IMR-90 (cell line): ENCODE results near the gene SMIM7. TPM values are rescaled to one million over a fixed set of nuclear protein-coding genes. Genes with fewer than 3 reads are reported as not detected.
A peak's percentile ranks its signal among the peaks of the same experiment; 100 is the strongest.

Experiments used
- ATAC-seq: fragments of 200-7000 bp; cut with Tn5 transposase; 2 replicates; pipeline ENCODE4 v1.9.1; 2020; ENCODE audit warnings: low read depth, mild to moderate bottlenecking, moderate library complexity
- BruUV-seq: library from RNA; stranded (reverse); fragments of 400-500 nt; replicated peaks from 2 replicates; lab custom pipeline; 2021; lab: Mats Ljungman, UMichigan
- CTCF ChIA-PET: fragments of 300-600 bp; formaldehyde crosslinking; extraction: SDS; loops from one replicate; lab custom pipeline; 2021; ENCODE audit warnings: antibody characterized with exemption; lab: Yijun Ruan, JAX
- POLR2A ChIA-PET: fragments of 300-600 bp; sonication (Branson Sonifier 250); formaldehyde crosslinking; loops from one replicate; lab custom pipeline; 2022; ENCODE audit warnings: antibody characterized with exemption; ENCODE audit not compliant: unreplicated experiment; lab: Charles Lee
- DNase-seq: peaks from one replicate; pipeline ENCODE4 v3.0.0; 2013
- H2AFZ ChIP-seq: replicated peaks from 2 replicates; pipeline ENCODE3; 2013; ENCODE audit warnings: low read length, mild to moderate bottlenecking; ENCODE audit not compliant: poor library complexity
- H2AK5ac ChIP-seq: 2 replicates; pipeline ENCODE4 v1.6.1; 2013; ENCODE audit warnings: low read depth, low read length, inconsistent platforms
- H2AK9ac ChIP-seq: replicated peaks from 2 replicates; pipeline ENCODE3; 2013; ENCODE audit warnings: mild to moderate bottlenecking, low read depth, low read length, moderate library complexity; ENCODE audit not compliant: poor library complexity
- H2BK120ac ChIP-seq: 2 replicates; pipeline ENCODE4 v1.6.1; 2013; ENCODE audit warnings: low read depth, low read length, inconsistent platforms
- H2BK15ac ChIP-seq: 3 replicates; pipeline ENCODE4 v1.6.1; 2013; ENCODE audit warnings: low read depth, low read length, inconsistent platforms
- H2BK20ac ChIP-seq: 2 replicates; pipeline ENCODE4 v1.6.1; 2013; ENCODE audit warnings: low read depth, mild to moderate bottlenecking, inconsistent platforms, low read length, moderate library complexity
- H2BK5ac ChIP-seq: 2 replicates; pipeline ENCODE4 v1.6.1; 2013; ENCODE audit warnings: mild to moderate bottlenecking, low read depth, low read length, inconsistent platforms; ENCODE audit not compliant: poor library complexity, severe bottlenecking
- H3K14ac ChIP-seq: replicated peaks from 2 replicates; pipeline ENCODE4 v1.6.1; 2013; ENCODE audit warnings: low read depth, low read length, inconsistent platforms
- H3K18ac ChIP-seq: 2 replicates; pipeline ENCODE4 v1.6.1; 2013; ENCODE audit warnings: low read depth, low read length, control low read depth
- H3K23ac ChIP-seq: 2 replicates; pipeline ENCODE4 v1.6.1; 2013; ENCODE audit warnings: low read depth, low read length, inconsistent platforms
- H3K27ac ChIP-seq: 2 replicates; pipeline ENCODE4 v1.5.1; 2013; ENCODE audit warnings: mild to moderate bottlenecking, control low read depth, low read length; ENCODE audit not compliant: insufficient read depth
- H3K27me3 ChIP-seq: 2 replicates; pipeline ENCODE4 v1.6.1; 2013; ENCODE audit warnings: low read length; ENCODE audit not compliant: control insufficient read depth, insufficient read depth
- H3K36me3 ChIP-seq: 2 replicates; pipeline ENCODE4 v1.6.1; 2013; ENCODE audit warnings: low read length, mixed read lengths; ENCODE audit not compliant: control insufficient read depth, insufficient read depth
- H3K4ac ChIP-seq: 2 replicates; pipeline ENCODE4 v1.6.1; 2013; ENCODE audit warnings: low read depth, low read length, inconsistent platforms
- H3K4me1 ChIP-seq: 2 replicates; pipeline ENCODE4 v1.6.1; 2013; ENCODE audit warnings: low read length, mixed read lengths; ENCODE audit not compliant: control insufficient read depth, insufficient read depth
- H3K4me2 ChIP-seq: 2 replicates; pipeline ENCODE4 v1.6.1; 2013; ENCODE audit warnings: low read depth, mild to moderate bottlenecking, control low read depth, low read length, moderate library complexity
- H3K4me3 ChIP-seq: 2 replicates; pipeline ENCODE4 v1.5.1; 2013; ENCODE audit warnings: low read depth, mild to moderate bottlenecking, control low read depth, low read length, moderate library complexity; ENCODE audit not compliant: insufficient read depth
- H3K56ac ChIP-seq: 2 replicates; pipeline ENCODE4 v1.6.1; 2013; ENCODE audit warnings: low read length, inconsistent platforms; ENCODE audit not compliant: insufficient read depth; ENCODE audit errors: extremely low read depth
- H3K79me1 ChIP-seq, 2 experiments: 2 replicates each; pipeline ENCODE4 v1.6.1; 2013; ENCODE audit warnings: low read length in 2 of 2, inconsistent platforms in 1 of 2, low read depth in 1 of 2
- H3K9ac ChIP-seq: 2 replicates; pipeline ENCODE4 v1.6.1; 2013; ENCODE audit warnings: low read depth, low read length, control low read depth
- H3K9me1 ChIP-seq: 2 replicates; pipeline ENCODE4 v1.6.1; 2013; ENCODE audit warnings: low read length, inconsistent platforms; ENCODE audit not compliant: insufficient read depth
- H3K9me3 ChIP-seq: 2 replicates; pipeline ENCODE4 v1.6.1; 2013; ENCODE audit warnings: low read length; ENCODE audit not compliant: control insufficient read depth, insufficient read depth
- H4K20me1 ChIP-seq: 2 replicates; pipeline ENCODE4 v1.6.1; 2013; ENCODE audit warnings: low read length, inconsistent platforms; ENCODE audit not compliant: insufficient read depth
- H4K5ac ChIP-seq: 2 replicates; pipeline ENCODE4 v1.6.1; 2013; ENCODE audit warnings: mild to moderate bottlenecking, low read depth, low read length, control low read depth
- H4K8ac ChIP-seq, 2 experiments: 2 replicates each; pipeline ENCODE4 v1.6.1; 2013; ENCODE audit warnings: low read depth in 2 of 2, low read length in 2 of 2, control low read depth in 1 of 2, inconsistent platforms in 1 of 2
- H4K91ac ChIP-seq: 2 replicates; pipeline ENCODE4 v1.6.1; 2013; ENCODE audit warnings: low read depth, low read length, inconsistent platforms; ENCODE audit not compliant: insufficient read depth
- BHLHE40 ChIP-seq: fragments of 150-350 bp; IDR thresholded peaks from 2 replicates; pipeline ENCODE4 v1.6.1; 2016; ENCODE audit warnings: mild to moderate bottlenecking, low read depth, low read length
- CEBPB ChIP-seq: IDR thresholded peaks from 2 replicates; pipeline ENCODE4 v1.6.1; 2012; ENCODE audit warnings: low read depth, low read length, improper control_type of control experiment
- CHD1 ChIP-seq: IDR thresholded peaks from 2 replicates; pipeline ENCODE4 v1.6.1; 2012; ENCODE audit warnings: low read depth, low read length, improper control_type of control experiment
- CTCF ChIP-seq: conservative IDR thresholded peaks from 2 replicates; pipeline ENCODE4 v1.5.1; 2012; ENCODE audit warnings: mild to moderate bottlenecking, low read depth, low read length, improper control_type of control experiment
- ELK1 ChIP-seq: fragments of 150-350 bp; IDR thresholded peaks from 2 replicates; pipeline ENCODE4 v1.6.1; 2016; ENCODE audit warnings: low read depth, mild to moderate bottlenecking, low read length, moderate library complexity, borderline replicate concordance
- FOS ChIP-seq: fragments of 150-350 bp; IDR thresholded peaks from 2 replicates; pipeline ENCODE4 v1.6.1; 2016; ENCODE audit warnings: low read depth, low read length
- MAFK ChIP-seq: IDR thresholded peaks from 2 replicates; pipeline ENCODE4 v1.6.1; 2012; ENCODE audit warnings: low read depth, low read length, improper control_type of control experiment
- MAZ ChIP-seq: IDR thresholded peaks from 2 replicates; pipeline ENCODE4 v1.6.1; 2012; ENCODE audit warnings: low read depth, mild to moderate bottlenecking, low read length, improper control_type of control experiment, moderate library complexity, borderline replicate concordance
- MXI1 ChIP-seq: IDR thresholded peaks from 2 replicates; pipeline ENCODE4 v1.6.1; 2012; ENCODE audit warnings: low read depth, mild to moderate bottlenecking, low read length, moderate library complexity, borderline replicate concordance
- NFE2L2 ChIP-seq: fragments of 150-350 bp; IDR thresholded peaks from 2 replicates; pipeline ENCODE4 v1.6.1; 2016; ENCODE audit warnings: low read depth, mild to moderate bottlenecking, low read length
- POLR2A ChIP-seq: IDR thresholded peaks from 2 replicates; pipeline ENCODE4 v1.6.1; 2012; ENCODE audit warnings: mild to moderate bottlenecking, low read depth, low read length
- RAD21 ChIP-seq: IDR thresholded peaks from 2 replicates; pipeline ENCODE4 v1.6.1; 2012; ENCODE audit warnings: low read length, improper control_type of control experiment
- RFX5 ChIP-seq: IDR thresholded peaks from 2 replicates; pipeline ENCODE4 v1.8.0; 2012; ENCODE audit warnings: low read depth, mild to moderate bottlenecking, low read length, moderate library complexity
- SMC3 ChIP-seq: fragments of 150-350 bp; IDR thresholded peaks from 2 replicates; pipeline ENCODE4 v1.6.1; 2016; ENCODE audit warnings: low read depth, mild to moderate bottlenecking, antibody characterized with exemption, low read length, moderate library complexity
- WGBS, 2 experiments: methylation state at CpG; one replicate each; pipeline versions ENCODE4 v1.1.5 to v1.1.7; 2013; ENCODE audit warnings: missing lambda C conversion rate in 2 of 2; ENCODE audit not compliant: insufficient read length in 1 of 2; ENCODE audit errors: extremely low coverage in 2 of 2; 5-methylcytosine and 5-hydroxymethylcytosine counted together
- dilution Hi-C: fragments of 300-500 bp; cut with HindIII; formaldehyde crosslinking; loops from one replicate; pipeline ENCODE4 v1.14.3; 2018; ENCODE audit warnings: low sequenced_read_pairs; ENCODE audit not compliant: unreplicated experiment
- in situ Hi-C: fragments of 300-500 bp; cut with MboI; formaldehyde crosslinking; loops from 3 replicates; pipeline ENCODE4 v1.14.3; 2019; ENCODE audit warnings: low sequenced_read_pairs, inconsistent platforms, mixed read lengths
- intact Hi-C: fragments of 100-400 bp; cut with micrococcal nuclease; formaldehyde crosslinking; loops from 2 replicates; pipeline ENCODE4 v1.10.0; 2022
- polyA plus RNA-seq, 3 experiments: library from polyadenylated mRNA; depleted of rRNA; stranded (reverse); fragments of >200 nt; gene quantifications; 2 replicates each; pipeline ENCODE4 v1.2.3, GENCODE V29; 2012; ENCODE audit warnings: low replicate concordance in 1 of 3
- total RNA-seq: library from RNA; depleted of rRNA; stranded (reverse); fragments of >200 nt; gene quantifications from 2 replicates; pipeline ENCODE4 v1.2.3, GENCODE V29; 2012

Gene SMIM7
- total and polyA plus RNA-seq, 2 of the 4 experiments (the other 2 are of a cell fraction) = 55.7 to 64.8 TPM

GRCh38 chr19:16628183-16628983, 31.6 kb downstream of the SMIM7 start, which contains the start of gene MED26 (continued):
- peak; percentile 58; the same call in 1 of the 2 replicates for TF ChIP-seq MXI1
- TF ChIP-seq MAFK = no peak
- peak; percentile 28; the same call in 1 of the 2 replicates for TF ChIP-seq RAD21

GRCh38 chr19:16627928-16628182, 32.1 kb downstream of the SMIM7 start:
- H2AK5ac ChIP-seq = no peak overlapping the region; the same call in 1 of the 2 replicates
- no peak overlapping the region for H2BK15ac ChIP-seq
- dilution Hi-C loops = no loop called here
- H2AFZ ChIP-seq = peak overlapping the region; percentile 64
- CTCF ChIA-PET = no interaction called here
- peak overlapping the region; percentile 11 for H2BK5ac ChIP-seq
- POLR2A ChIA-PET = interaction anchor here (0.6 to 1.0 kb wide), 3 partner anchors 33 to 42 kb away, joined by 3 to 12 read pairs (median 5); partner anchors contain the start of gene TMEM38A
- H3K27ac ChIP-seq = peak overlapping the region; percentile 65
- H3K4me2 ChIP-seq = no peak overlapping the region
- peaks cover 59% of the 10 kb centered on the region for H4K20me1 ChIP-seq
- H3K23ac ChIP-seq = no peak overlapping the region
- BruUV-seq = no TSS peak
- intact Hi-C loops = loop anchor here (2.0 to 5.0 kb wide), 2 partner anchors 56 to 85 kb away; partner anchors contain the start of genes CHERP and SLC35E1
- H3K4me1 ChIP-seq = 0 out of 2 replicates have a peak, but pooled peaks cover 2% of the 10 kb centered on the region
- H3K56ac ChIP-seq = no peak overlapping the region
- H2BK20ac ChIP-seq = no peak overlapping the region
- ATAC-seq (peak; percentile 4; the same call in 1 of the 2 replicates), DNase-seq (no peak)
- H3K36me3 ChIP-seq = peaks cover 18% of the 10 kb centered on the region
- no peak overlapping the region for H3K18ac ChIP-seq
- H3K14ac ChIP-seq = no peak overlapping the region
- no peaks in the 10 kb centered on the region for H3K27me3 ChIP-seq
- no peak overlapping the region; the same call in 1 of the 2 replicates for H3K4ac ChIP-seq
- peaks cover 9 to 71% of the 10 kb centered on the region in 2 experiments for H3K79me1 ChIP-seq
- no peak overlapping the region for H4K91ac ChIP-seq
- H2AK9ac ChIP-seq = peak overlapping the region; percentile 96
- no peaks in the 10 kb centered on the region; the same call in 1 of the 2 replicates for H3K9me1 ChIP-seq
- H2BK120ac ChIP-seq = no peak overlapping the region
- H3K9ac ChIP-seq = peak overlapping the region; percentile 93
- in situ Hi-C loops = loop anchor here (5.0 kb wide), 1 partner anchor 46 kb away; no protein-coding TSS in a partner anchor
- H3K4me3 ChIP-seq = peak overlapping the region; percentile 81
- H3K9me3 ChIP-seq = no peaks in the 10 kb centered on the region
- H4K5ac ChIP-seq = no peak overlapping the region
- WGBS, 2 experiments = no CpG with 5 or more reads among the region's 38 CpGs
- no peak overlapping the region for H4K8ac ChIP-seq
- TF ChIP-seq BHLHE40 (no peak), MAZ (no peak), NFE2L2 (no peak), CHD1 (no peak), CEBPB (no peak), ELK1 (no peak), CTCF (no peak), FOS (no peak), RAD21 (no peak), RFX5 (no peak), SMC3 (no peak), MXI1 (no peak), POLR2A (no peak)
